IMR-90 (cell line): Measurements from ENCODE around the gene CYRIA.

Source experiments
- CEBPB ChIP-seq: IDR thresholded peaks from 2 replicates; pipeline ENCODE4 v1.6.1; 2012; ENCODE audit warnings: low read depth, low read length, improper control_type of control experiment
- MAZ ChIP-seq: IDR thresholded peaks from 2 replicates; pipeline ENCODE4 v1.6.1; 2012; ENCODE audit warnings: low read depth, mild to moderate bottlenecking, low read length, improper control_type of control experiment, moderate library complexity, borderline replicate concordance
- MXI1 ChIP-seq: IDR thresholded peaks from 2 replicates; pipeline ENCODE4 v1.6.1; 2012; ENCODE audit warnings: low read depth, mild to moderate bottlenecking, low read length, moderate library complexity, borderline replicate concordance
- POLR2A ChIP-seq: IDR thresholded peaks from 2 replicates; pipeline ENCODE4 v1.6.1; 2012; ENCODE audit warnings: mild to moderate bottlenecking, low read depth, low read length
- SMC3 ChIP-seq: fragments of 150-350 bp; IDR thresholded peaks from 2 replicates; pipeline ENCODE4 v1.6.1; 2016; ENCODE audit warnings: low read depth, mild to moderate bottlenecking, antibody characterized with exemption, low read length, moderate library complexity
- TF ChIP-seq, protein P1 (sequence below): conservative IDR thresholded peaks from 2 replicates; pipeline ENCODE4 v1.5.1; 2012; ENCODE audit warnings: mild to moderate bottlenecking, low read depth, low read length, improper control_type of control experiment
- TF ChIP-seq, protein P2 (sequence below): fragments of 150-350 bp; IDR thresholded peaks from 2 replicates; pipeline ENCODE4 v1.6.1; 2017; ENCODE audit warnings: mild to moderate bottlenecking, antibody characterized with exemption, low read length, low read depth

DNA sequence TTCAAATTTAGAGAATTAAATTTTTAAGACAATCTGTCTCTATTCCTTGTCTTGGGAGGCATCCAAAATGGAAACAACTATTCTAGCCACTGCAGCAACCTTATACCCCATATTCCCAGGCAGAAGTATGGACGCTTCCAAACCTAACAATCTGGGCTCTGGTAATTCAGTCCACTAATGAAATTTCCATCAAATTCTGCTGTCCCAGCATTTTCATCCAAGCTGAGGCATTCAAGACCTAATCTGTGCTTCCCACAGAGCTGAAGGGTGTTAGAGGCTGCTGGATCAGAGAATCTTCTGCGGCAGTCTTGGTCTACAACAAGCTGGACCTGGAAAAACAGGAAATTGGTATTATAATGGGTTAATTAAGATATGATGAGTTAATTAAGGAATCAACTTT, 42.5 kb upstream of the CYRIA start:
- TF ChIP-seq MXI1 (no peak), CEBPB (no peak), SMC3 (no peak), MAZ (no peak), POLR2A (no peak)
- TF ChIP-seq, protein P1, sequence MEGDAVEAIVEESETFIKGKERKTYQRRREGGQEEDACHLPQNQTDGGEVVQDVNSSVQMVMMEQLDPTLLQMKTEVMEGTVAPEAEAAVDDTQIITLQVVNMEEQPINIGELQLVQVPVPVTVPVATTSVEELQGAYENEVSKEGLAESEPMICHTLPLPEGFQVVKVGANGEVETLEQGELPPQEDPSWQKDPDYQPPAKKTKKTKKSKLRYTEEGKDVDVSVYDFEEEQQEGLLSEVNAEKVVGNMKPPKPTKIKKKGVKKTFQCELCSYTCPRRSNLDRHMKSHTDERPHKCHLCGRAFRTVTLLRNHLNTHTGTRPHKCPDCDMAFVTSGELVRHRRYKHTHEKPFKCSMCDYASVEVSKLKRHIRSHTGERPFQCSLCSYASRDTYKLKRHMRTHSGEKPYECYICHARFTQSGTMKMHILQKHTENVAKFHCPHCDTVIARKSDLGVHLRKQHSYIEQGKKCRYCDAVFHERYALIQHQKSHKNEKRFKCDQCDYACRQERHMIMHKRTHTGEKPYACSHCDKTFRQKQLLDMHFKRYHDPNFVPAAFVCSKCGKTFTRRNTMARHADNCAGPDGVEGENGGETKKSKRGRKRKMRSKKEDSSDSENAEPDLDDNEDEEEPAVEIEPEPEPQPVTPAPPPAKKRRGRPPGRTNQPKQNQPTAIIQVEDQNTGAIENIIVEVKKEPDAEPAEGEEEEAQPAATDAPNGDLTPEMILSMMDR, result no peak
- TF ChIP-seq, protein P2, sequence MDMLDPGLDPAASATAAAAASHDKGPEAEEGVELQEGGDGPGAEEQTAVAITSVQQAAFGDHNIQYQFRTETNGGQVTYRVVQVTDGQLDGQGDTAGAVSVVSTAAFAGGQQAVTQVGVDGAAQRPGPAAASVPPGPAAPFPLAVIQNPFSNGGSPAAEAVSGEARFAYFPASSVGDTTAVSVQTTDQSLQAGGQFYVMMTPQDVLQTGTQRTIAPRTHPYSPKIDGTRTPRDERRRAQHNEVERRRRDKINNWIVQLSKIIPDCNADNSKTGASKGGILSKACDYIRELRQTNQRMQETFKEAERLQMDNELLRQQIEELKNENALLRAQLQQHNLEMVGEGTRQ, result no peak
